IMR-90 (cell line): ENCODE results near the gene CEP170B. TPM values are rescaled to one million over a fixed set of nuclear protein-coding genes. Genes with fewer than 3 reads are reported as not detected.

Source experiments
- ATAC-seq: fragments of 200-7000 bp; cut with Tn5 transposase; 2 replicates; pipeline ENCODE4 v1.9.1; 2020; ENCODE audit warnings: low read depth, mild to moderate bottlenecking, moderate library complexity
- BruUV-seq: library from RNA; stranded (reverse); fragments of 400-500 nt; replicated peaks from 2 replicates; lab custom pipeline; 2021; lab: Mats Ljungman, UMichigan
- CTCF ChIA-PET: fragments of 300-600 bp; formaldehyde crosslinking; extraction: SDS; loops from one replicate; lab custom pipeline; 2021; ENCODE audit warnings: antibody characterized with exemption; lab: Yijun Ruan, JAX
- POLR2A ChIA-PET: fragments of 300-600 bp; sonication (Branson Sonifier 250); formaldehyde crosslinking; loops from one replicate; lab custom pipeline; 2022; ENCODE audit warnings: antibody characterized with exemption; ENCODE audit not compliant: unreplicated experiment; lab: Charles Lee
- DNase-seq: peaks from one replicate; pipeline ENCODE4 v3.0.0; 2013
- H2AFZ ChIP-seq: replicated peaks from 2 replicates; pipeline ENCODE3; 2013; ENCODE audit warnings: low read length, mild to moderate bottlenecking; ENCODE audit not compliant: poor library complexity
- H2AK5ac ChIP-seq: 2 replicates; pipeline ENCODE4 v1.6.1; 2013; ENCODE audit warnings: low read depth, low read length, inconsistent platforms
- H2AK9ac ChIP-seq: replicated peaks from 2 replicates; pipeline ENCODE3; 2013; ENCODE audit warnings: mild to moderate bottlenecking, low read depth, low read length, moderate library complexity; ENCODE audit not compliant: poor library complexity
- H2BK120ac ChIP-seq: 2 replicates; pipeline ENCODE4 v1.6.1; 2013; ENCODE audit warnings: low read depth, low read length, inconsistent platforms
- H2BK15ac ChIP-seq: 3 replicates; pipeline ENCODE4 v1.6.1; 2013; ENCODE audit warnings: low read depth, low read length, inconsistent platforms
- H2BK20ac ChIP-seq: 2 replicates; pipeline ENCODE4 v1.6.1; 2013; ENCODE audit warnings: low read depth, mild to moderate bottlenecking, inconsistent platforms, low read length, moderate library complexity
- H2BK5ac ChIP-seq: 2 replicates; pipeline ENCODE4 v1.6.1; 2013; ENCODE audit warnings: mild to moderate bottlenecking, low read depth, low read length, inconsistent platforms; ENCODE audit not compliant: poor library complexity, severe bottlenecking
- H3K14ac ChIP-seq: replicated peaks from 2 replicates; pipeline ENCODE4 v1.6.1; 2013; ENCODE audit warnings: low read depth, low read length, inconsistent platforms
- H3K18ac ChIP-seq: 2 replicates; pipeline ENCODE4 v1.6.1; 2013; ENCODE audit warnings: low read depth, low read length, control low read depth
- H3K23ac ChIP-seq: 2 replicates; pipeline ENCODE4 v1.6.1; 2013; ENCODE audit warnings: low read depth, low read length, inconsistent platforms
- H3K27ac ChIP-seq: 2 replicates; pipeline ENCODE4 v1.5.1; 2013; ENCODE audit warnings: mild to moderate bottlenecking, control low read depth, low read length; ENCODE audit not compliant: insufficient read depth
- H3K27me3 ChIP-seq: 2 replicates; pipeline ENCODE4 v1.6.1; 2013; ENCODE audit warnings: low read length; ENCODE audit not compliant: control insufficient read depth, insufficient read depth
- H3K36me3 ChIP-seq: 2 replicates; pipeline ENCODE4 v1.6.1; 2013; ENCODE audit warnings: low read length, mixed read lengths; ENCODE audit not compliant: control insufficient read depth, insufficient read depth
- H3K4ac ChIP-seq: 2 replicates; pipeline ENCODE4 v1.6.1; 2013; ENCODE audit warnings: low read depth, low read length, inconsistent platforms
- H3K4me1 ChIP-seq: 2 replicates; pipeline ENCODE4 v1.6.1; 2013; ENCODE audit warnings: low read length, mixed read lengths; ENCODE audit not compliant: control insufficient read depth, insufficient read depth
- H3K4me2 ChIP-seq: 2 replicates; pipeline ENCODE4 v1.6.1; 2013; ENCODE audit warnings: low read depth, mild to moderate bottlenecking, control low read depth, low read length, moderate library complexity
- H3K4me3 ChIP-seq: 2 replicates; pipeline ENCODE4 v1.5.1; 2013; ENCODE audit warnings: low read depth, mild to moderate bottlenecking, control low read depth, low read length, moderate library complexity; ENCODE audit not compliant: insufficient read depth
- H3K56ac ChIP-seq: 2 replicates; pipeline ENCODE4 v1.6.1; 2013; ENCODE audit warnings: low read length, inconsistent platforms; ENCODE audit not compliant: insufficient read depth; ENCODE audit errors: extremely low read depth
- H3K79me1 ChIP-seq, 2 experiments: 2 replicates each; pipeline ENCODE4 v1.6.1; 2013; ENCODE audit warnings: low read length in 2 of 2, inconsistent platforms in 1 of 2, low read depth in 1 of 2
- H3K9ac ChIP-seq: 2 replicates; pipeline ENCODE4 v1.6.1; 2013; ENCODE audit warnings: low read depth, low read length, control low read depth
- H3K9me1 ChIP-seq: 2 replicates; pipeline ENCODE4 v1.6.1; 2013; ENCODE audit warnings: low read length, inconsistent platforms; ENCODE audit not compliant: insufficient read depth
- H3K9me3 ChIP-seq: 2 replicates; pipeline ENCODE4 v1.6.1; 2013; ENCODE audit warnings: low read length; ENCODE audit not compliant: control insufficient read depth, insufficient read depth
- H4K20me1 ChIP-seq: 2 replicates; pipeline ENCODE4 v1.6.1; 2013; ENCODE audit warnings: low read length, inconsistent platforms; ENCODE audit not compliant: insufficient read depth
- H4K5ac ChIP-seq: 2 replicates; pipeline ENCODE4 v1.6.1; 2013; ENCODE audit warnings: mild to moderate bottlenecking, low read depth, low read length, control low read depth
- H4K8ac ChIP-seq, 2 experiments: 2 replicates each; pipeline ENCODE4 v1.6.1; 2013; ENCODE audit warnings: low read depth in 2 of 2, low read length in 2 of 2, control low read depth in 1 of 2, inconsistent platforms in 1 of 2
- H4K91ac ChIP-seq: 2 replicates; pipeline ENCODE4 v1.6.1; 2013; ENCODE audit warnings: low read depth, low read length, inconsistent platforms; ENCODE audit not compliant: insufficient read depth
- BHLHE40 ChIP-seq: fragments of 150-350 bp; IDR thresholded peaks from 2 replicates; pipeline ENCODE4 v1.6.1; 2016; ENCODE audit warnings: mild to moderate bottlenecking, low read depth, low read length
- MAZ ChIP-seq: IDR thresholded peaks from 2 replicates; pipeline ENCODE4 v1.6.1; 2012; ENCODE audit warnings: low read depth, mild to moderate bottlenecking, low read length, improper control_type of control experiment, moderate library complexity, borderline replicate concordance
- WGBS, 2 experiments: methylation state at CpG; one replicate each; pipeline versions ENCODE4 v1.1.5 to v1.1.7; 2013; ENCODE audit warnings: missing lambda C conversion rate in 2 of 2; ENCODE audit not compliant: insufficient read length in 1 of 2; ENCODE audit errors: extremely low coverage in 2 of 2; 5-methylcytosine and 5-hydroxymethylcytosine counted together
- dilution Hi-C: fragments of 300-500 bp; cut with HindIII; formaldehyde crosslinking; loops from one replicate; pipeline ENCODE4 v1.14.3; 2018; ENCODE audit warnings: low sequenced_read_pairs; ENCODE audit not compliant: unreplicated experiment
- in situ Hi-C: fragments of 300-500 bp; cut with MboI; formaldehyde crosslinking; loops from 3 replicates; pipeline ENCODE4 v1.14.3; 2019; ENCODE audit warnings: low sequenced_read_pairs, inconsistent platforms, mixed read lengths
- intact Hi-C: fragments of 100-400 bp; cut with micrococcal nuclease; formaldehyde crosslinking; loops from 2 replicates; pipeline ENCODE4 v1.10.0; 2022
- polyA plus RNA-seq, 3 experiments: library from polyadenylated mRNA; depleted of rRNA; stranded (reverse); fragments of >200 nt; gene quantifications; 2 replicates each; pipeline ENCODE4 v1.2.3, GENCODE V29; 2012; ENCODE audit warnings: low replicate concordance in 1 of 3
- total RNA-seq: library from RNA; depleted of rRNA; stranded (reverse); fragments of >200 nt; gene quantifications from 2 replicates; pipeline ENCODE4 v1.2.3, GENCODE V29; 2012
- TF ChIP-seq, protein P1 (sequence below): fragments of 150-350 bp; IDR thresholded peaks from 2 replicates; pipeline ENCODE4 v1.6.1; 2017; ENCODE audit warnings: mild to moderate bottlenecking, antibody characterized with exemption, low read length, low read depth

Gene CEP170B
- total and polyA plus RNA-seq, 2 of the 4 experiments (the other 2 are of a cell fraction) = 3.6 to 13.1 TPM

DNA sequence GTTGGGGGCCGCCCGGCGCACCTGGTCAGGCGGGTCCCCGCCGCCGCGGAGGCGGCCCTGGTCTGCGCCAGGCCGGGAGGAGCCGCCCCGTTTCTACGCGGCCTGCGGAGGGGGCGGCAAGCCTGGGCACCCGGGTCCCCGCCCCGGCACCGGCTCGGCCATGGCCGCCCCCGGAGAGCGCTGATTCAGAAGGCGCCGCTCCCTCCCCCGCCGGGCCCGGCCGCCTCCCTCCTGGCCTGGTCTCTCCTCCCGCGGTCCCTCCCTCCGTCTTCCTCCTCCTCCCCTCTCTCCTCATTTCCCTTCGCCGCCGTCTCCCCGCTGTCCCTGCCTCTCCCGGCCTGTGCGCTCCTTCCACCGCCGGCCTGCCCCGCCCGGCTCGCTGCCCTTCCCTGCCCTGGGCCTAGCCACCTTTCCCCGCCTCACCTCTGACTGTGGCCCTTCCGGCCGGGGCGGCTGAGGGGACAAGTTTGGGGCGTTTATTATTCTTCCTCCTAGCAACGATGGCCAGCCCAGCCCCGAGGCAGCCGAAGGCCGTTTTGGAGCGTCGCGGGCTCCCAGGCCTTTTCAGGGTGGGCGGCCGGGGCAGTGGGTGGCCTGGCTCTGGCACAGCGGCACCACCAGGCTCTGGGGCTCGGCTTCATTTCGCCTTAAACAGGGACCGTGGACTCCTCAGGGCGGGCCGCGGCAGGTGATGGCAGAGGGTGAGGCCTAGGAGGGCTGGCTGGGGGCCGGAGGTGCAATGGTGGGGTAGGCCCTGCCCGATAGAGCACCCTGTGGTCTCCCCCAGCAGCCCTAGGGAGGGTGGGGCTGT, 768 bp downstream of the CEP170B start (continued):
- TF ChIP-seq BHLHE40 = no peak

- dilution Hi-C loops = no loop called here
- peaks cover 53% of the 10 kb centered on the region for H4K20me1 ChIP-seq
- peaks cover 16% of the 10 kb centered on the region for H3K9me1 ChIP-seq
- DNase-seq (no peak), ATAC-seq (no peak)
- peaks cover 26% of the 10 kb centered on the region for H3K27me3 ChIP-seq
- peak overlapping the region; percentile 32 for H4K91ac ChIP-seq
- no peaks in the 10 kb centered on the region for H3K9me3 ChIP-seq
- H2BK120ac ChIP-seq = no peak overlapping the region
- peak overlapping the region; percentile 87 for H3K14ac ChIP-seq
- no peak overlapping the region for H3K18ac ChIP-seq
- intact Hi-C loops = loop anchor here (5.0 kb wide), 1 partner anchor 39 kb away; no protein-coding TSS in a partner anchor
- H3K56ac ChIP-seq = no peak overlapping the region
- H3K4ac ChIP-seq = peak overlapping the region; percentile 69
- H2BK15ac ChIP-seq = no peak overlapping the region
- no TSS peak for BruUV-seq
- peak overlapping the region; percentile 87 for H2AFZ ChIP-seq
- peak overlapping the region; percentile 74 for H3K4me2 ChIP-seq
- no peak overlapping the region for H2BK5ac ChIP-seq
- peak overlapping the region; percentile 96 for H3K23ac ChIP-seq
- H2BK20ac ChIP-seq = no peak overlapping the region
- TF ChIP-seq MAZ = no peak
- TF ChIP-seq, protein P1, sequence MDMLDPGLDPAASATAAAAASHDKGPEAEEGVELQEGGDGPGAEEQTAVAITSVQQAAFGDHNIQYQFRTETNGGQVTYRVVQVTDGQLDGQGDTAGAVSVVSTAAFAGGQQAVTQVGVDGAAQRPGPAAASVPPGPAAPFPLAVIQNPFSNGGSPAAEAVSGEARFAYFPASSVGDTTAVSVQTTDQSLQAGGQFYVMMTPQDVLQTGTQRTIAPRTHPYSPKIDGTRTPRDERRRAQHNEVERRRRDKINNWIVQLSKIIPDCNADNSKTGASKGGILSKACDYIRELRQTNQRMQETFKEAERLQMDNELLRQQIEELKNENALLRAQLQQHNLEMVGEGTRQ = 0 out of 2 replicates have a peak, but pooled peaks have one; percentile 4
- H2AK9ac ChIP-seq = peak overlapping the region; percentile 99
- peaks cover 14 to 55% of the 10 kb centered on the region in 2 experiments; a peak in 3 of 4 replicates for H3K79me1 ChIP-seq
- CTCF ChIA-PET = no interaction called here
- peak overlapping the region; percentile 97 for H3K4me3 ChIP-seq
- peak overlapping the region; percentile 65 to 70; a peak in 2 of 4 replicates for H4K8ac ChIP-seq
- peak overlapping the region; percentile 70 for H3K27ac ChIP-seq
- peak overlapping the region; percentile 86 for H3K9ac ChIP-seq
- H3K36me3 ChIP-seq = peaks cover 5% of the 10 kb centered on the region; the same call in 1 of the 2 replicates
- 81% methylated on average over 3 of the region's 12 CpGs; no CpG with 5 or more reads in 1 of the 2 experiments for WGBS, 2 experiments
- H3K4me1 ChIP-seq = peaks cover 14% of the 10 kb centered on the region
- H2AK5ac ChIP-seq = peak overlapping the region; percentile 87
- POLR2A ChIA-PET = no interaction called here
- in situ Hi-C loops = no loop called here
- H4K5ac ChIP-seq = no peak overlapping the region
These were observed 1.6 kb downstream of the CEP170B start for GRCh38 chr14:104866451-104867370.
